CD4-positive, alpha-beta T cell treated with Interleukin-4 for 4 hours (primary cell): ENCODE data around the gene HSPA1A.
A peak's percentile ranks its signal among the peaks of the same experiment; 100 is the strongest.
"Not testable (repeated sequence)": the region's sequence is repeated elsewhere in the genome, so short reads cannot be mapped to it uniquely, and the experiment has no call there.

ENCODE experiments used
- DNase-seq: peaks from one replicate; pipeline ENCODE4 v3.0.0-alpha.2; 2020

HSPA1A gene

GRCh38 chr6:31781244-31782125, 33.9 kb upstream of the HSPA1A start:
- DNase-seq = no peak

- DNase-seq = no peak
These were observed 33.1 kb upstream of the HSPA1A start for GRCh38 chr6:31782126-31782855.

- no peak for DNase-seq
These were observed 31.0 kb upstream of the HSPA1A start for GRCh38 chr6:31784098-31784925.

- DNase-seq = no peak
These were observed 29.9 kb upstream of the HSPA1A start for GRCh38 chr6:31785475-31785874.

GRCh38 chr6:31791324-31792089, 23.8 kb upstream of the HSPA1A start:
- DNase-seq = no peak

GRCh38 chr6:31792090-31792374, 23.3 kb upstream of the HSPA1A start:
- DNase-seq = no peak

GRCh38 chr6:31792761-31793171, 22.6 kb upstream of the HSPA1A start:
- no peak for DNase-seq

- not testable (repeated sequence) for DNase-seq
These were observed 21.5 kb upstream of the HSPA1A start for GRCh38 chr6:31793927-31794245.

GRCh38 chr6:31794294-31794865, 21.0 kb upstream of the HSPA1A start:
- no peak for DNase-seq

- DNase-seq = no peak
These were observed 20.3 kb upstream of the HSPA1A start for GRCh38 chr6:31794866-31795615.

- peak; percentile 83 for DNase-seq
These were observed 19.6 kb upstream of the HSPA1A start, which contains the start of gene VARS1 for GRCh38 chr6:31795616-31796298. Gene VARS1, minus strand, starts transcription at chr6:31795752. Its CDS starts 535 bp downstream, at chr6:31795217.

- no peak for DNase-seq
These were observed 18.4 kb upstream of the HSPA1A start for GRCh38 chr6:31796993-31797385.

- DNase-seq = peak; percentile 47
These were observed 17.8 kb upstream of the HSPA1A start for GRCh38 chr6:31797588-31797987.

- DNase-seq = no peak
These were observed 15.6 kb upstream of the HSPA1A start for GRCh38 chr6:31799781-31800180.

- DNase-seq = not testable (repeated sequence)
These were observed 14.1 kb upstream of the HSPA1A start for GRCh38 chr6:31801031-31801927.

- DNase-seq = no peak
These were observed 9.3 kb upstream of the HSPA1A start for GRCh38 chr6:31805939-31806469.

GRCh38 chr6:31806470-31807272, 8.7 kb upstream of the HSPA1A start, which contains the start of gene LSM2:
Gene LSM2, minus strand, starts transcription at chr6:31806966. Its CDS starts 209 bp downstream, at chr6:31806757.
- peak; percentile 96 for DNase-seq

GRCh38 chr6:31808599-31808998, 6.7 kb upstream of the HSPA1A start:
- DNase-seq = not testable (repeated sequence)
